ENCODE measurements around the gene SCAI.
"Not testable (repeated sequence)": the region's sequence is repeated elsewhere in the genome, so short reads cannot be mapped to it uniquely, and the experiment has no call there.

The SCAI gene

GRCh38 chr9:125189011-125189360 lies 45.7 kb upstream of the SCAI start:
- Histone ChIP-seq H3K14ac (ENCODE audit: low read length in 2 of 2) (peak overlapping the region in 1 of 2 experiments; percentile 64), H4K91ac (ENCODE audit: low read length) (no peak overlapping the region), H3K79me1 (replicated peaks; ENCODE audit: low read length, poor library complexity, severe bottlenecking) (no peaks in the 10 kb centered on the region), H4K8ac (ENCODE audit: low read length) (peak overlapping the region; percentile 96), H3K9ac (ENCODE audit: low read length) (peak overlapping the region; percentile 91), H3K4me2 (ENCODE audit: low read length, poor library complexity, severe bottlenecking) (peak overlapping the region; percentile 89), H2AK5ac (ENCODE audit: low read length, severe bottlenecking) (peak overlapping the region; percentile 42), H2BK15ac (ENCODE audit: low read depth, poor library complexity, severe bottlenecking) (no peak overlapping the region), H3K27ac (ENCODE audit: low read length, poor library complexity, severe bottlenecking) (no peak overlapping the region), H3K23ac (ENCODE audit: low read length in 2 of 2) (peak overlapping the region; percentile 20 to 86), H3K18ac (ENCODE audit: low read depth in 1 of 2, low read length in 2 of 2) (peak overlapping the region; percentile 8 to 82), H2AFZ (ENCODE audit: low read depth, low read length) (no peak overlapping the region), H3K4me1 (ENCODE audit: control insufficient read depth, insufficient read depth, low read depth, low read length) (peaks cover 15% of the 10 kb centered on the region), H2BK120ac (ENCODE audit: low read depth, low read length) (no peak overlapping the region), H3K4ac (ENCODE audit: low read depth in 1 of 2, low read length in 2 of 2) (peak overlapping the region in 1 of 2 experiments; percentile 75), H2BK5ac (ENCODE audit: low read depth, low read length, poor library complexity, severe bottlenecking) (no peak overlapping the region), H3K9me3 (ENCODE audit: control insufficient read depth, low read length) (no peaks in the 10 kb centered on the region), H3K27me3 (ENCODE audit: control insufficient read depth in 1 of 2, insufficient read depth in 1 of 2, low read length in 2 of 2) (no peaks in the 10 kb centered on the region), H3K4me3 (ENCODE audit: insufficient read depth in 1 of 2, low read depth in 1 of 2, low read length in 2 of 2) (peak overlapping the region; percentile 79 to 99), H3K36me3 (ENCODE audit: control insufficient read depth in 1 of 2, insufficient read depth in 2 of 2, low read depth in 1 of 2, low read length in 2 of 2) (no peaks in the 10 kb centered on the region), H2BK12ac (ENCODE audit: low read length in 2 of 2) (no peak overlapping the region)
- DNase-seq, result peak; percentile 48
- WGBS, result under 1% methylated on average over 26 of the region's 26 CpGs

GRCh38 chr9:125183561-125183960 lies 40.2 kb upstream of the SCAI start:
- H3K4me1 ChIP-seq (ENCODE audit: control insufficient read depth, insufficient read depth, low read depth, low read length), result peaks cover 13% of the 10 kb centered on the region
- no peak for DNase-seq
- no peak overlapping the region for H3K14ac ChIP-seq (ENCODE audit: low read length in 2 of 2)
- peak overlapping the region; percentile 38 for H3K27ac ChIP-seq (ENCODE audit: low read length, poor library complexity, severe bottlenecking)
- peak overlapping the region; percentile 75 for H2AK5ac ChIP-seq (ENCODE audit: low read length, severe bottlenecking)
- WGBS, result 99% methylated on average over 2 of the region's 2 CpGs
- H3K9me3 ChIP-seq (ENCODE audit: control insufficient read depth, low read length), result no peaks in the 10 kb centered on the region
- H2BK15ac ChIP-seq (ENCODE audit: low read depth, poor library complexity, severe bottlenecking), result no peak overlapping the region
- H2AFZ ChIP-seq (ENCODE audit: low read depth, low read length), result no peak overlapping the region
- H3K4ac ChIP-seq (ENCODE audit: low read depth in 1 of 2, low read length in 2 of 2), result no peak overlapping the region
- H3K4me3 ChIP-seq (ENCODE audit: insufficient read depth in 1 of 2, low read depth in 1 of 2, low read length in 2 of 2), result no peak overlapping the region
- no peak overlapping the region for H2BK12ac ChIP-seq (ENCODE audit: low read length in 2 of 2)
- H3K23ac ChIP-seq (ENCODE audit: low read length in 2 of 2), result no peak overlapping the region
- H3K36me3 ChIP-seq (ENCODE audit: control insufficient read depth in 1 of 2, insufficient read depth in 2 of 2, low read depth in 1 of 2, low read length in 2 of 2), result no peaks in the 10 kb centered on the region
- no peaks in the 10 kb centered on the region for H3K79me1 ChIP-seq (replicated peaks; ENCODE audit: low read length, poor library complexity, severe bottlenecking)
- H3K9ac ChIP-seq (ENCODE audit: low read length), result no peak overlapping the region
- no peaks in the 10 kb centered on the region for H3K27me3 ChIP-seq (ENCODE audit: control insufficient read depth in 1 of 2, insufficient read depth in 1 of 2, low read length in 2 of 2)
- no peak overlapping the region for H4K8ac ChIP-seq (ENCODE audit: low read length)
- H2BK120ac ChIP-seq (ENCODE audit: low read depth, low read length), result no peak overlapping the region
- no peak overlapping the region for H4K91ac ChIP-seq (ENCODE audit: low read length)
- no peak overlapping the region for H3K18ac ChIP-seq (ENCODE audit: low read depth in 1 of 2, low read length in 2 of 2)
- H2BK5ac ChIP-seq (ENCODE audit: low read depth, low read length, poor library complexity, severe bottlenecking), result no peak overlapping the region
- no peak overlapping the region for H3K4me2 ChIP-seq (ENCODE audit: low read length, poor library complexity, severe bottlenecking)

- no peak overlapping the region for H4K8ac ChIP-seq (ENCODE audit: low read length)
- H3K9me3 ChIP-seq (ENCODE audit: control insufficient read depth, low read length), result no peaks in the 10 kb centered on the region
- H3K79me1 ChIP-seq (replicated peaks; ENCODE audit: low read length, poor library complexity, severe bottlenecking), result no peaks in the 10 kb centered on the region
- peaks cover 8% of the 10 kb centered on the region for H3K4me1 ChIP-seq (ENCODE audit: control insufficient read depth, insufficient read depth, low read depth, low read length)
- H3K23ac ChIP-seq (ENCODE audit: low read length in 2 of 2), result no peak overlapping the region
- H2BK120ac ChIP-seq (ENCODE audit: low read depth, low read length), result no peak overlapping the region
- H3K36me3 ChIP-seq (ENCODE audit: control insufficient read depth in 1 of 2, insufficient read depth in 2 of 2, low read depth in 1 of 2, low read length in 2 of 2), result no peaks in the 10 kb centered on the region
- no peak overlapping the region for H3K14ac ChIP-seq (ENCODE audit: low read length in 2 of 2)
- no peak overlapping the region for H2AK5ac ChIP-seq (ENCODE audit: low read length, severe bottlenecking)
- H3K27me3 ChIP-seq (ENCODE audit: control insufficient read depth in 1 of 2, insufficient read depth in 1 of 2, low read length in 2 of 2), result no peaks in the 10 kb centered on the region
- 80% methylated on average over 2 of the region's 2 CpGs for WGBS
- no peak overlapping the region for H3K4ac ChIP-seq (ENCODE audit: low read depth in 1 of 2, low read length in 2 of 2)
- H2AFZ ChIP-seq (ENCODE audit: low read depth, low read length), result no peak overlapping the region
- H3K4me2 ChIP-seq (ENCODE audit: low read length, poor library complexity, severe bottlenecking), result no peak overlapping the region
- no peak overlapping the region for H3K4me3 ChIP-seq (ENCODE audit: insufficient read depth in 1 of 2, low read depth in 1 of 2, low read length in 2 of 2)
- no peak overlapping the region for H2BK5ac ChIP-seq (ENCODE audit: low read depth, low read length, poor library complexity, severe bottlenecking)
- no peak overlapping the region for H3K9ac ChIP-seq (ENCODE audit: low read length)
- DNase-seq, result no peak
- no peak overlapping the region for H3K18ac ChIP-seq (ENCODE audit: low read depth in 1 of 2, low read length in 2 of 2)
- no peak overlapping the region for H4K91ac ChIP-seq (ENCODE audit: low read length)
- no peak overlapping the region for H2BK12ac ChIP-seq (ENCODE audit: low read length in 2 of 2)
- no peak overlapping the region for H3K27ac ChIP-seq (ENCODE audit: low read length, poor library complexity, severe bottlenecking)
- H2BK15ac ChIP-seq (ENCODE audit: low read depth, poor library complexity, severe bottlenecking), result no peak overlapping the region
These were observed 39.7 kb upstream of the SCAI start for GRCh38 chr9:125183054-125183453.

- not testable (repeated sequence) for H3K4me3 ChIP-seq (ENCODE audit: insufficient read depth in 1 of 2, low read depth in 1 of 2, low read length in 2 of 2); H3K27ac ChIP-seq (ENCODE audit: low read length, poor library complexity, severe bottlenecking); H3K18ac ChIP-seq (ENCODE audit: low read depth in 1 of 2, low read length in 2 of 2); H3K9me3 ChIP-seq (ENCODE audit: control insufficient read depth, low read length); H3K4me2 ChIP-seq (ENCODE audit: low read length, poor library complexity, severe bottlenecking); H3K14ac ChIP-seq (ENCODE audit: low read length in 2 of 2); H2AFZ ChIP-seq (ENCODE audit: low read depth, low read length); H3K79me1 ChIP-seq (replicated peaks; ENCODE audit: low read length, poor library complexity, severe bottlenecking); H3K36me3 ChIP-seq (ENCODE audit: control insufficient read depth in 1 of 2, insufficient read depth in 2 of 2, low read depth in 1 of 2, low read length in 2 of 2); H3K9ac ChIP-seq (ENCODE audit: low read length); H4K8ac ChIP-seq (ENCODE audit: low read length); H2BK12ac ChIP-seq (ENCODE audit: low read length in 2 of 2); H3K27me3 ChIP-seq (ENCODE audit: control insufficient read depth in 1 of 2, insufficient read depth in 1 of 2, low read length in 2 of 2); H2BK15ac ChIP-seq (ENCODE audit: low read depth, poor library complexity, severe bottlenecking); H3K4me1 ChIP-seq (ENCODE audit: control insufficient read depth, insufficient read depth, low read depth, low read length); H3K23ac ChIP-seq (ENCODE audit: low read length in 2 of 2); H4K91ac ChIP-seq (ENCODE audit: low read length); H3K4ac ChIP-seq (ENCODE audit: low read depth in 1 of 2, low read length in 2 of 2); H2AK5ac ChIP-seq (ENCODE audit: low read length, severe bottlenecking); DNase-seq; H2BK5ac ChIP-seq (ENCODE audit: low read depth, low read length, poor library complexity, severe bottlenecking); H2BK120ac ChIP-seq (ENCODE audit: low read depth, low read length)
- WGBS, result 98% methylated on average over 4 of the region's 4 CpGs
These were observed 38.4 kb upstream of the SCAI start for GRCh38 chr9:125181756-125182155.
